ENCODE data around the gene CLSTN1.

The CLSTN1 gene

DNA sequence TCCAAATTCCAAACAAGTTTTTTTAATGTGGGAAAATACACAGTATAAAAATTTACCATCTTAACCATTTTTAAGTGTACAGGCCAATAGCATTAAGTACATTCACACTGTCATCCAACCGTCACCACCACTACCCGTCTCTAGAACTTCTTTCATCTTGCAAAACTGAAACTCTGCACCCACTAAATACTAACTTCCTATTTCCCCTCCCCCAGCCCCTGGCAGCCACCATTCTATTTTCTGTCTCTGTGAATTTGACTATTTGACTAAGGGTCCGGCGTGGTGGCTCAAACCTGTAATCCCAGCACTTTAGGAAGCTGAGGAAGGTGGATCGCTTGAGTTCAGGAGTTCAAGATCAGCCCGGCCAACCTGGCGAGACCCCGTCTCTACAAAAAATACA is 36.1 kb downstream of the CLSTN1 start:
- no peak overlapping the region for H3K4me3 ChIP-seq (ENCODE audit: low read depth, low read length)
- no peak for DNase-seq (ENCODE audit: low read depth)
- TF ChIP-seq, protein P1, sequence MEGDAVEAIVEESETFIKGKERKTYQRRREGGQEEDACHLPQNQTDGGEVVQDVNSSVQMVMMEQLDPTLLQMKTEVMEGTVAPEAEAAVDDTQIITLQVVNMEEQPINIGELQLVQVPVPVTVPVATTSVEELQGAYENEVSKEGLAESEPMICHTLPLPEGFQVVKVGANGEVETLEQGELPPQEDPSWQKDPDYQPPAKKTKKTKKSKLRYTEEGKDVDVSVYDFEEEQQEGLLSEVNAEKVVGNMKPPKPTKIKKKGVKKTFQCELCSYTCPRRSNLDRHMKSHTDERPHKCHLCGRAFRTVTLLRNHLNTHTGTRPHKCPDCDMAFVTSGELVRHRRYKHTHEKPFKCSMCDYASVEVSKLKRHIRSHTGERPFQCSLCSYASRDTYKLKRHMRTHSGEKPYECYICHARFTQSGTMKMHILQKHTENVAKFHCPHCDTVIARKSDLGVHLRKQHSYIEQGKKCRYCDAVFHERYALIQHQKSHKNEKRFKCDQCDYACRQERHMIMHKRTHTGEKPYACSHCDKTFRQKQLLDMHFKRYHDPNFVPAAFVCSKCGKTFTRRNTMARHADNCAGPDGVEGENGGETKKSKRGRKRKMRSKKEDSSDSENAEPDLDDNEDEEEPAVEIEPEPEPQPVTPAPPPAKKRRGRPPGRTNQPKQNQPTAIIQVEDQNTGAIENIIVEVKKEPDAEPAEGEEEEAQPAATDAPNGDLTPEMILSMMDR (IDR thresholded peaks at IDR 0.05; ENCODE audit: control insufficient read depth, extremely low read depth, insufficient read depth) = no peak

DNA sequence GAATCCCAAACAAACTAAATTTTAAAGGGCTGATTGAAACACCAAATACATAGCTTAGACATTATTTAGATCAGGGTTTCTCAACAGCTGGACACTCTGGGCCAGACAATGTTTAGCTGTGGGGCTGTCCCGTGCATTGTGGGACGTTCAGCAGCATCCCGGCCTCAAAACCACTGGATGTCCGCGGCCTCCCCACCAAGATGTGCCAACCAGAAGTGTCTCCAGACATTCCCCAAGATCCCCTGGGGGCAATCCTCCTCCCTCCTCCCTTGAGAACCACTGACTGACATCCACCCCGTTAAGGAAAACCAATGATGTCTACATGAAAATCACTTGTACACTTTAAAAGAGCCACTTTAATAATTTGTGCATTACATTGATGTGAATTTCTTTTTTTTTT is 38.4 kb downstream of the CLSTN1 start:
- DNase-seq (ENCODE audit: low read depth) = no peak
- TF ChIP-seq, protein P1 (IDR thresholded peaks at IDR 0.05; ENCODE audit: control insufficient read depth, extremely low read depth, insufficient read depth) = no peak
- no peak overlapping the region for H3K4me3 ChIP-seq (ENCODE audit: low read depth, low read length)

DNA sequence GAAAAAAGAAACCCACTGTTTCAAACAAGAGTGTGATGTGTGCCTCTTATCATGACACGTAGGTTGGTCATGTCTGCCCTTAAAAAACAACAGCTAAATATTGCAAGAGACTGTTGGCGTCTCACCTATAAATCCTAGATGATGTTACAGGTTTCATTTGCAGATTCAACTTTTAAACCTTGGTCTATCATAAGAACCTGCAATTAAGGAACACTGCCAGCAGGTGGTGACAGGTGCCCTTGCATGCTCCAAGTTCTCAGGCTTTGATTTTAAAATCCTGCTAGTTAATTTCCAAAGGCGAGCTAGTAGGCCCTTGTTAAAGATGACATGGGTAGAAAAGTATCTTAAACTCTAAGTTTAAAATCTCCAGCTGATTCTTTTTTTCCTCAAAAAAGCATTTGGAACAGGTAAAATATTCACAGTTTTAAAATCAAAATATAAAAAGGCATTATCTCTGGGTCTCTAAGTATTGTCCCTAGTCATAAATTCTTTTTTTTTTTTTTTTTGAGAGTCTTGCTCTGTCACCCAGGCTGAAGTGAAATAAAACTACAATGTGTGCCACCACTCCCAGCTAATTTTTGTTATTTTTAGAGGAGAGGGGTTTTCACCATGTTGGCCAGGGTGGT is 39.1 kb downstream of the CLSTN1 start:
- TF ChIP-seq, protein P1 (IDR thresholded peaks at IDR 0.05; ENCODE audit: control insufficient read depth, extremely low read depth, insufficient read depth) = peak; percentile 76
- DNase-seq (ENCODE audit: low read depth) = peak; percentile 79
- H3K4me3 ChIP-seq (ENCODE audit: low read depth, low read length) = no peak overlapping the region

DNA sequence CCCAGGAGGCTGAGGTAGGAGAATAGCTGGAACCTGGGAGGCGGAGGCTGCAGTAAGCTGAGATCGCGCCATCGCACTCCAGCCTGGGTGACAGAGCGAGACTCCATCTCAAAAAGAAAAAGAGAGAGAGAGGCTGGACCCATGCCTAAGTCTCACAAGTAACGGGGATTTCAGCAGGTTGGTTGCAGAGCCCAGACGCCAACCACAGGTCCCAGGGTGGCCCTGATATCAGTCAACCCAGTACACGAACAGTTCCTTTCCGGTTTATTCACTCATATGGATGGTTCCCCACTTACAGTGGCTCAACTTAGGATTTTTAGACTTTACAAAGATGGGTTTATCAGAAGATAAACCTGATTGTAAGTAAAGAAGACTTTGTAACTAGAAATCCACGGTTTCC is 40.9 kb downstream of the CLSTN1 start:
- TF ChIP-seq, protein P1 (IDR thresholded peaks at IDR 0.05; ENCODE audit: control insufficient read depth, extremely low read depth, insufficient read depth) = no peak
- no peak for DNase-seq (ENCODE audit: low read depth)

DNA sequence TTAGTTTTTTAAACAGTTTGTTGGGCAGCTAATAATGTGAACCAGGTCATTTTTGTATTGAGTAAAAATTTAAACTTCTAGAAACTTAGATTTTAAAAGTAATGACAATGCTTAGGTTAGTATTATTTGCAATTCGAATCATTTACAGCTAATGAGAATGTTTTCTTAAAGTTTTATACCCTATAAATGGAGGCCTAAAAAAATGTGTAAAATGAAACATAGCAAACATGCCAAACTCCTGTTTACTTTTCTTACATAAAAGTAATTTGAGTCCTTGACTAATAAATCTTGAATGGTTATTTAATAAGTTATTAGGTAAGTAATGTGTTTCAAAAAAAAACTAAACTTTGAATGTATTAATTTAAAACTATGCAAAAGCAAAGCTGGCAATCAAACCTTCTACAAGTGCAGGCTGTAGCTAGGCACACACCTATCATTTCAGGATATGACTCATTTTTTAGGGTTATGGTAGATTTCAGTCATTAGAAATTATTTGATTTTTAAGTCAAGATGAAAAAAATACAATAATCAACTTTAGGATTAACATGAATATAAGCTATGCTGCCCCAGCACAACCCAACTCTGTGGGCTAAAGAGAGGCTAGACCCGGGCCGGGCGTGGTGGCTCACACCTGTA is 41.5 kb downstream of the CLSTN1 start:
- peak; percentile 79 for DNase-seq (ENCODE audit: low read depth)
- TF ChIP-seq, protein P1 (IDR thresholded peaks at IDR 0.05; ENCODE audit: control insufficient read depth, extremely low read depth, insufficient read depth) = no peak
- no peak overlapping the region for H3K4me3 ChIP-seq (ENCODE audit: low read depth, low read length)

More for the DNA sequence above, 40.9 kb downstream of the CLSTN1 start:
- H3K4me3 ChIP-seq (ENCODE audit: low read depth, low read length) = no peak overlapping the region

DNA sequence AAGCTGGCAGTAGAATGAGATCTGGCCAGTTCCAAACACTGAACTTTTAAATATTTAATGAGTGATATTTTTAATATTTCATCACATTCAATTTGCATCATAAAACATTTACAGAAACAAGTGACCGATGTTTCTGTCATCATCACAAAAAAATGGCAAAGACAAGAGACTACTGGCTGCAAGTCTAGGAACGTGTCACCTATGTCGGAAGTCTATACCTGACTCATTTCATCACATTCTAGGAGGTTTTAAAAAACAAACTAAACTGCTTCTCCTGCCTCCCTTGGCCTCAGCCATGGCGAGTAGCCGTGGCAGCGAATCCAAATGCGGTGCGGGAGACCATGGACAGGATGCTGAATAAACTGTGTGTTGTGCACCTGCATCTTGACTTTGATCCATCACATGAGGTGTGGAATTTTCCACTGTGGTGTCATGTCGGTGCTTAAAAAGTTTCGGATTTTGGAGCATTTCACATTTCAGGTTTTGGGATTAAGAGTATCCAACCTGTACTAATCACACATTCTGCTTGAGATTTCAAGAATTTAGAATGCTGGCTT is 43.1 kb downstream of the CLSTN1 start:
- H3K4me3 ChIP-seq (ENCODE audit: low read depth, low read length) = no peak overlapping the region
- no peak for DNase-seq (ENCODE audit: low read depth)
- TF ChIP-seq, protein P1 (IDR thresholded peaks at IDR 0.05; ENCODE audit: control insufficient read depth, extremely low read depth, insufficient read depth) = no peak

Data from LNCaP clone FGC (cell line).